ENCODE data around the gene GABRG3.

The GABRG3 gene

DNA sequence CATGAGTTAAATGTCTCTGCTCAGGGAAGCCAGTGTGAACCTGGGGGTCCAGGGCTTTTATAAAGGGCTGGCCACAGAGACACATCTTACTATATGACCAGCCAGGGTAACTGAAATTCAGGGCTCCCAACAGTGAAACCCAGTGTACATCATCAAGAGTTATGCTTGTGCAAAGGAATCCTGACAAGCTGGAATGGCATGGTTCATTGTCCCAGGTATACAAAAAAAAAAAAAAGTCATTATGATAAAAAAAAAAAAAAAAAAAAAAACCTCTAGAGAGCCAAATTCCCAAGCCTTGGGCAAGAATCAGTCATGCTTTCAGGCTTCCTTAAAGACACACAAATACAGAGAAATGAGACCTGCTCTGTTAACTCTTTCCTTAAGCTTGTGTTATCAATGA is 452.0 kb downstream of the GABRG3 start:
- no peaks in the 10 kb centered on the region for H3K4me1 ChIP-seq (ENCODE audit: control insufficient read depth, insufficient read depth, low read length, poor library complexity, severe bottlenecking)
- H3K4me3 ChIP-seq (ENCODE audit: insufficient read depth, low read depth, low read length, poor library complexity, severe bottlenecking): no peak overlapping the region
- H3K36me3 ChIP-seq (ENCODE audit: control insufficient read depth, insufficient read depth, low read length): no peaks in the 10 kb centered on the region
- no peaks in the 10 kb centered on the region for H3K27me3 ChIP-seq (replicated peaks; ENCODE audit: control insufficient read depth, insufficient read depth, low read length, poor library complexity, severe bottlenecking)
- no peak for DNase-seq
- no peaks in the 10 kb centered on the region for H3K9me3 ChIP-seq (ENCODE audit: control insufficient read depth, low read length)
- H3K27ac ChIP-seq (ENCODE audit: insufficient read depth, low read length, poor library complexity, severe bottlenecking): no peak overlapping the region

DNA sequence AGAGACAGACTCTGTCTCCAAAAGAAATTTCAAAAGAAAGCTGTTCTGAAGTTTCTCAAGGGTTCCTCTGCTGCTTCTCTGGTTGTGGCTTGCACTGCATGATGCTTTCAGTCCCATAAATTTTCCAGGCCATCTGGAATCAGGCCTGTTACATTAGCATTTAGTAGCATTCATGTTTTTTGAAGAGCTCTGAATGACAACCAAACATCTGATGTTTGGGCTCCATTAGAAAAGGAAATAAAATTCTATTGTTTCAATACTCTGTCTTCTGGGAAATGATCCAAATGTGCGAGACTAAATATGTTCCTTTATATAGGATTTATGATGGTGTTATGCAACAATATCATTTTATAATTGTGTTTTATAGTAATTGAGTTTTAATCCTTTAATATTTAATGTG is 455.8 kb downstream of the GABRG3 start:
- Histone ChIP-seq H3K4me3 (ENCODE audit: insufficient read depth, low read depth, low read length, poor library complexity, severe bottlenecking) (no peak overlapping the region), H3K27me3 (replicated peaks; ENCODE audit: control insufficient read depth, insufficient read depth, low read length, poor library complexity, severe bottlenecking) (no peaks in the 10 kb centered on the region), H3K27ac (ENCODE audit: insufficient read depth, low read length, poor library complexity, severe bottlenecking) (no peak overlapping the region), H3K36me3 (ENCODE audit: control insufficient read depth, insufficient read depth, low read length) (no peaks in the 10 kb centered on the region), H3K9me3 (ENCODE audit: control insufficient read depth, low read length) (no peaks in the 10 kb centered on the region), H3K4me1 (ENCODE audit: control insufficient read depth, insufficient read depth, low read length, poor library complexity, severe bottlenecking) (no peaks in the 10 kb centered on the region)
- no peak for DNase-seq

GRCh38 chr15:27427276-27427675 is 456.3 kb downstream of the GABRG3 start:
- H3K4me3 ChIP-seq (ENCODE audit: insufficient read depth, low read depth, low read length, poor library complexity, severe bottlenecking): no peak overlapping the region
- H3K9me3 ChIP-seq (ENCODE audit: control insufficient read depth, low read length): no peaks in the 10 kb centered on the region
- H3K4me1 ChIP-seq (ENCODE audit: control insufficient read depth, insufficient read depth, low read length, poor library complexity, severe bottlenecking): no peaks in the 10 kb centered on the region
- no peaks in the 10 kb centered on the region for H3K36me3 ChIP-seq (ENCODE audit: control insufficient read depth, insufficient read depth, low read length)
- no peaks in the 10 kb centered on the region for H3K27me3 ChIP-seq (replicated peaks; ENCODE audit: control insufficient read depth, insufficient read depth, low read length, poor library complexity, severe bottlenecking)
- H3K27ac ChIP-seq (ENCODE audit: insufficient read depth, low read length, poor library complexity, severe bottlenecking): no peak overlapping the region
- DNase-seq: no peak

DNA sequence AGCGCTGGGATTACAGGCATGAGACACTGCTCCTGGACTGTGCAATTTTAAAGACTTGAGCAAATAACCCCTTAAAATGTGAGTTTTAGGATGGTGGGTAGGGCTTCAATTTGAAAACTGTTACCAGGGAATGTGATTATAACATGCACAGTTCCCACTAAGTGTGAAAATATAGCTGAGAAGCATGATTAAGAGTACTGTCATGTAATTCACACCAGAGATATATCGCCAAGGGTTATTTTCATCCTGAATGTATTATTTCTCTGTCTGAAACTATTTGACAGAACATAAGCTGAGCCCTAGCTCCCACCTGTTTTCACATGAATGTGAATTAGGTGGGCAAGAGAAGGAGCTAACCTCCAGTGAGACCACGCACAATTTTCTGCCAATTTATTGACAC is 457.2 kb downstream of the GABRG3 start:
- Histone ChIP-seq H3K9me3 (ENCODE audit: control insufficient read depth, low read length) (no peaks in the 10 kb centered on the region), H3K4me1 (ENCODE audit: control insufficient read depth, insufficient read depth, low read length, poor library complexity, severe bottlenecking) (no peaks in the 10 kb centered on the region), H3K4me3 (ENCODE audit: insufficient read depth, low read depth, low read length, poor library complexity, severe bottlenecking) (no peak overlapping the region), H3K36me3 (ENCODE audit: control insufficient read depth, insufficient read depth, low read length) (no peaks in the 10 kb centered on the region), H3K27me3 (replicated peaks; ENCODE audit: control insufficient read depth, insufficient read depth, low read length, poor library complexity, severe bottlenecking) (no peaks in the 10 kb centered on the region), H3K27ac (ENCODE audit: insufficient read depth, low read length, poor library complexity, severe bottlenecking) (no peak overlapping the region)
- no peak for DNase-seq

- DNase-seq: no peak
- no peaks in the 10 kb centered on the region for H3K4me1 ChIP-seq (ENCODE audit: control insufficient read depth, insufficient read depth, low read length, poor library complexity, severe bottlenecking)
- no peaks in the 10 kb centered on the region for H3K27me3 ChIP-seq (replicated peaks; ENCODE audit: control insufficient read depth, insufficient read depth, low read length, poor library complexity, severe bottlenecking)
- H3K4me3 ChIP-seq (ENCODE audit: insufficient read depth, low read depth, low read length, poor library complexity, severe bottlenecking): no peak overlapping the region
- H3K27ac ChIP-seq (ENCODE audit: insufficient read depth, low read length, poor library complexity, severe bottlenecking): no peak overlapping the region
- H3K9me3 ChIP-seq (ENCODE audit: control insufficient read depth, low read length): no peaks in the 10 kb centered on the region
- no peaks in the 10 kb centered on the region for H3K36me3 ChIP-seq (ENCODE audit: control insufficient read depth, insufficient read depth, low read length)
Measured at GRCh38 chr15:27429577-27429976, 458.6 kb downstream of the GABRG3 start.

DNA sequence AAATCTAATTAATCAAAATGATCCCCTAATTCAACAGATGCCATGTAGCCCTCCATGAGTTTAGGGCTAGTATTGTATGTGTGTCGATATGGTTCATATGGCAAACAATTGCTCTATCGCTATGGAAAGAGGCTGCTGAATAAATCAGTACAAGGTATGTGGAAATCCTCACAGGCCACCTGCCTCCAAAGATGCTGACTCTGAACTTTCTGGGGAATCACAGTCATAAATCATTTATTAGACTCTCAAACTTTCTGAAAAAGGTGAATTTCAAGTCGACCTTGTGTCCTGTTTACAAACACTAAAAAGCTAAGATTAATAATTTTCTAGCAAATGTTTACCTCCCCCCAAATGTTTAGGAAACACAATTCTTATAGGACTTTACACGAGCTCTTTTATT is 462.6 kb downstream of the GABRG3 start:
- no peak for DNase-seq
- Histone ChIP-seq H3K9me3 (ENCODE audit: control insufficient read depth, low read length) (no peaks in the 10 kb centered on the region), H3K36me3 (ENCODE audit: control insufficient read depth, insufficient read depth, low read length) (no peaks in the 10 kb centered on the region), H3K4me1 (ENCODE audit: control insufficient read depth, insufficient read depth, low read length, poor library complexity, severe bottlenecking) (no peaks in the 10 kb centered on the region), H3K27me3 (replicated peaks; ENCODE audit: control insufficient read depth, insufficient read depth, low read length, poor library complexity, severe bottlenecking) (no peaks in the 10 kb centered on the region), H3K27ac (ENCODE audit: insufficient read depth, low read length, poor library complexity, severe bottlenecking) (no peak overlapping the region), H3K4me3 (ENCODE audit: insufficient read depth, low read depth, low read length, poor library complexity, severe bottlenecking) (no peak overlapping the region)

GRCh38 chr15:27438403-27439375 is 467.7 kb downstream of the GABRG3 start:
- Histone ChIP-seq H3K27me3 (replicated peaks; ENCODE audit: control insufficient read depth, insufficient read depth, low read length, poor library complexity, severe bottlenecking) (no peaks in the 10 kb centered on the region), H3K27ac (ENCODE audit: insufficient read depth, low read length, poor library complexity, severe bottlenecking) (no peak overlapping the region), H3K4me1 (ENCODE audit: control insufficient read depth, insufficient read depth, low read length, poor library complexity, severe bottlenecking) (no peaks in the 10 kb centered on the region), H3K4me3 (ENCODE audit: insufficient read depth, low read depth, low read length, poor library complexity, severe bottlenecking) (no peak overlapping the region), H3K36me3 (ENCODE audit: control insufficient read depth, insufficient read depth, low read length) (no peaks in the 10 kb centered on the region), H3K9me3 (ENCODE audit: control insufficient read depth, low read length) (no peaks in the 10 kb centered on the region)
- DNase-seq: no peak

GRCh38 chr15:27441120-27441519 is 470.1 kb downstream of the GABRG3 start:
- Histone ChIP-seq H3K27me3 (replicated peaks; ENCODE audit: control insufficient read depth, insufficient read depth, low read length, poor library complexity, severe bottlenecking) (no peaks in the 10 kb centered on the region), H3K9me3 (ENCODE audit: control insufficient read depth, low read length) (no peaks in the 10 kb centered on the region), H3K27ac (ENCODE audit: insufficient read depth, low read length, poor library complexity, severe bottlenecking) (no peak overlapping the region), H3K4me3 (ENCODE audit: insufficient read depth, low read depth, low read length, poor library complexity, severe bottlenecking) (no peak overlapping the region), H3K36me3 (ENCODE audit: control insufficient read depth, insufficient read depth, low read length) (no peaks in the 10 kb centered on the region), H3K4me1 (ENCODE audit: control insufficient read depth, insufficient read depth, low read length, poor library complexity, severe bottlenecking) (no peaks in the 10 kb centered on the region)
- no peak for DNase-seq

- H3K4me1 ChIP-seq (ENCODE audit: control insufficient read depth, insufficient read depth, low read length, poor library complexity, severe bottlenecking): no peaks in the 10 kb centered on the region
- no peak overlapping the region for H3K4me3 ChIP-seq (ENCODE audit: insufficient read depth, low read depth, low read length, poor library complexity, severe bottlenecking)
- no peaks in the 10 kb centered on the region for H3K36me3 ChIP-seq (ENCODE audit: control insufficient read depth, insufficient read depth, low read length)
- no peak for DNase-seq
- no peak overlapping the region for H3K27ac ChIP-seq (ENCODE audit: insufficient read depth, low read length, poor library complexity, severe bottlenecking)
- H3K27me3 ChIP-seq (replicated peaks; ENCODE audit: control insufficient read depth, insufficient read depth, low read length, poor library complexity, severe bottlenecking): no peaks in the 10 kb centered on the region
- H3K9me3 ChIP-seq (ENCODE audit: control insufficient read depth, low read length): no peaks in the 10 kb centered on the region
Measured at GRCh38 chr15:27448234-27448633, 477.3 kb downstream of the GABRG3 start.

GRCh38 chr15:27448986-27449385 is 478.0 kb downstream of the GABRG3 start:
- H3K27me3 ChIP-seq (replicated peaks; ENCODE audit: control insufficient read depth, insufficient read depth, low read length, poor library complexity, severe bottlenecking): no peaks in the 10 kb centered on the region
- H3K4me1 ChIP-seq (ENCODE audit: control insufficient read depth, insufficient read depth, low read length, poor library complexity, severe bottlenecking): no peaks in the 10 kb centered on the region
- no peaks in the 10 kb centered on the region for H3K36me3 ChIP-seq (ENCODE audit: control insufficient read depth, insufficient read depth, low read length)
- no peak overlapping the region for H3K4me3 ChIP-seq (ENCODE audit: insufficient read depth, low read depth, low read length, poor library complexity, severe bottlenecking)
- DNase-seq: no peak
- no peak overlapping the region for H3K27ac ChIP-seq (ENCODE audit: insufficient read depth, low read length, poor library complexity, severe bottlenecking)
- H3K9me3 ChIP-seq (ENCODE audit: control insufficient read depth, low read length): no peaks in the 10 kb centered on the region
